ENCODE results near the gene POLR3A.

Gene POLR3A

DNA sequence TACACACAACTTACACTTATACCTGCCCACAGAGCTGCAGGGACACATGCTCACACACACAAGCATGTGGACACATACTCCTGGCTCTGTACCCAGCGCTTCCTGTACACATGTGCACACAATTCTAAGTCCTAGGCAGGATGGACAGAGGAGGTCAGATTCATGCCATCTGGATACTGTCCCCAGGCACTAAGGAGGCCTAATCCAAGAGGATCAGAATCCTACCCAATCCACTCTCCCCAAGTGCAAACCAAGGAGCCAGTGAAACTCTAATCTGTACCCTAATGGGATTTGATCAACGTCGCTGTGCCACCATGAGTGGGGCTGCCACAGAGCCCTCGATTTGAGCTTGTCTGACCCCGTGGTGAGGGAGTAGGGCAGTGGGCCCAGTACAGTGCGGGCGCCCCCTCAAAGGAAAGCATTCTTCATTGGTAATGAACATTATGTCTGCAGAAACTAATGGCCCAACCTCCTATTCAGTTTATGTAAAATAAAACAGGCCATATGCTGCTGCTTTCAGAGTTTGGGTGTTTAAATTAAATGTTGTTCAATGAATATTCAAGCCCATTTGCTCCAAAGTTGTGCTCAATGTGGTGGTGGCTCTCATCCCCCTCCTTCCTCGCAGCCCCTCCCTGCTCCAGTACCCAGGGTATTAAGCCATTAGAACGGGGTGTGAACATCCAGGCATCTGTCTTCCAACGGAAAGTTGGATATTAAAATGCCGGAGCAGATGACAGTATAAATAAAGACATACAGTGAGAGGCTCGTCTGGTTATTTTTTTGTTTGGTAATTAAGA is 30.8 kb upstream of the POLR3A start:
- FAIRE-seq = peak; percentile 93
- peak; percentile 80 for DNase-seq (ENCODE audit: insufficient read length, low spot score)
- TF ChIP-seq, protein P1, sequence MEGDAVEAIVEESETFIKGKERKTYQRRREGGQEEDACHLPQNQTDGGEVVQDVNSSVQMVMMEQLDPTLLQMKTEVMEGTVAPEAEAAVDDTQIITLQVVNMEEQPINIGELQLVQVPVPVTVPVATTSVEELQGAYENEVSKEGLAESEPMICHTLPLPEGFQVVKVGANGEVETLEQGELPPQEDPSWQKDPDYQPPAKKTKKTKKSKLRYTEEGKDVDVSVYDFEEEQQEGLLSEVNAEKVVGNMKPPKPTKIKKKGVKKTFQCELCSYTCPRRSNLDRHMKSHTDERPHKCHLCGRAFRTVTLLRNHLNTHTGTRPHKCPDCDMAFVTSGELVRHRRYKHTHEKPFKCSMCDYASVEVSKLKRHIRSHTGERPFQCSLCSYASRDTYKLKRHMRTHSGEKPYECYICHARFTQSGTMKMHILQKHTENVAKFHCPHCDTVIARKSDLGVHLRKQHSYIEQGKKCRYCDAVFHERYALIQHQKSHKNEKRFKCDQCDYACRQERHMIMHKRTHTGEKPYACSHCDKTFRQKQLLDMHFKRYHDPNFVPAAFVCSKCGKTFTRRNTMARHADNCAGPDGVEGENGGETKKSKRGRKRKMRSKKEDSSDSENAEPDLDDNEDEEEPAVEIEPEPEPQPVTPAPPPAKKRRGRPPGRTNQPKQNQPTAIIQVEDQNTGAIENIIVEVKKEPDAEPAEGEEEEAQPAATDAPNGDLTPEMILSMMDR (IDR thresholded peaks at IDR 0.05; ENCODE audit: insufficient read depth, missing control alignments) = no peak

DNA sequence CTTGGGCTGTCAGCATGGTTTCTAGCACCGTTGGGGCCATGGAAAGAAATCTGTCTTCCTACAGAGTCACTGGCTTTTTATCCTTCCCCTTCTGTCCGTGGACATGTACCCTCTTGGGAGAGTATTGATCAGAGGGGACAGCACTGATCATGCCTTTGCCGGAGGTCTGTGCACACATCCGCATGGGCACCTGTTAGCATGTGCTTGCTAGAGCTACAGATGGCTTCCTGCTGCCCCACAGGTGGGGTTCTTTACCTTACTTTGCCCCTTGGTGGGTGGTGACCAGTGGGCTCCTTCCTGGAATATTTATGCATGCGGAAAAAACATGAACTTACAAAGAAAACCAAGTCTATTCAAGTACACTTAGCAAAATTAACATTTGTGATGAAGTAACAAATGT is 29.2 kb upstream of the POLR3A start:
- no peak for DNase-seq (ENCODE audit: insufficient read length, low spot score)
- FAIRE-seq = no peak
- TF ChIP-seq, protein P1 (IDR thresholded peaks at IDR 0.05; ENCODE audit: insufficient read depth, missing control alignments) = no peak

DNA sequence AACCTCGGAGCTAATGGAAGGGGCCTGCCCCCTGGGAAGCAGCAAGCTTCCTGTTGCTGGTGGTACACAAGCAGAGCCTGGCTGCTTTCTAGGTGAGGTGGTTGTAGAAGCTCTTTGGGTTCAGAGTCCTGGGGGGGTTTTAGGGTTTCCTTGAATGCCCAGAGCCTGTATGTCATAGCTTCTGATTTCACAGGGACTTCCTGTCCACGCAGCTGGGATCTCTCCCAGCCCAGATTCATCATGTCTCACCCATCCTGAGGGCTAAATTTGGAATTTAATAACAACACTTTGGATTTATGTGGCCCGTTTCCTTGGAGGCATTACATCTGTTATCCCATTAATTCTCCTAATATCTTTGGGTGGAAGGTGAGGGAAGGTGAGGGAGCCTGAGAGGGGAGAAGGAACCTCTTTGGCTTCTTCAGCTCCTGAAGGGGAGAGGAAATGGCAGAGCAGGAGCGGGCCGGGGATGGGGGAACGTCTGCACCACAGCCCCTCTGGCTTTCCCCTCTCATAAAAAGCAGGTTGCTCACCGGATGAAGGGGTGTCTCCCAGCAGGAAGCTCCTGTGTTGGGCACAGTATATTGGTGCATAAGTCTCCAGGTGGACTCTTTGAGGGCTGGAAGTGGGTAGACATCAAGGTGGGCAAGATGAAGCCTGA is 24.0 kb upstream of the POLR3A start:
- no peak for DNase-seq (ENCODE audit: insufficient read length, low spot score)
- TF ChIP-seq, protein P1 (IDR thresholded peaks at IDR 0.05; ENCODE audit: insufficient read depth, missing control alignments) = no peak
- no peak for FAIRE-seq

DNA sequence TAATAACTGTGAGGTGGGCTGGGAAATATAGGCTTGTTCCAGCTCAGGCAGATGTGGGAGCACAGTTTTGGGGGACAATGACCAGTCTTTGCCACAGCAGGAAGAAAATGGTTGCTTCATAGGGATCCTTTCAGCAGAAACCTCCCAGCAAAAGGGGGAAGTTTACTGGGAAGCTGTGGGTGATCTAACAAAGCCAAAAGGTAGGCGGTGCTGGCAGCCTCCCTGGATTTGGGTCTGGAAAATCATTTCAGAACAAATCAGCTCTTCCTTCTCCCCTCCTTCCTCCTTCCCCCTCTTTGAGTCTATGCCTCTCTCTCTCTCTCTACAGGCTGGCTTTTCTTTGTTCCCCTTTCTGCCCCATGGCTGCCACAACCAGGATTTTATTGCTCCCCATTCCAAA is 20.5 kb upstream of the POLR3A start:
- DNase-seq (ENCODE audit: insufficient read length, low spot score) (no peak), FAIRE-seq (no peak)
- TF ChIP-seq, protein P1 (IDR thresholded peaks at IDR 0.05; ENCODE audit: insufficient read depth, missing control alignments) = no peak

DNA sequence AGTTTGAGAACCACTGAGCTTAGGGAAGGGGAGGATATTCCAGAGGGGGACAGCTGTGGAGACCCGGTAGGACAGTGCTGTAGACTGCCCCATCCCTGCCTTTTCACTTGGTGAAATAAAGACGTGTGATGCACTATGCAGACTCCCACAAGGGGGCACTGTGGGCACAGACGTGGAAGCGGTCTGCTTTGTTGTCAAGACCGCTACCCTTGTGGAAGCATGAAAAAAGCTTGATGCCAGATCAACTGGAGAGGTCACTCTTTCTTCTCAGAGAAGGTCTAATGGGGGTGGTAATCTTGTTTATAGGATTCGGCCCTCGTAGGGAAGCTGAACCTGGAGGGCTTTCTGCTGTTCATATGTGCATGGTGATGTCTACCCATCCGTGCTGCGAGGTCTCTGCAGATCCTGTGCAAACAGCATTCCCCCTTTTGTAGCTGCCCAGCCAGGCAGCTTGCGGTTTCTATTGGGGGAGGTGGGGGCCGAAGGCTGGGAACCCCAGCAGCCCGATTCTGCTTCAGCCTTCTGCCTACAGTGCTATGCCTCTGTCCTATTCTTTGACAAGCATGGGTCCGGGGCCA is 18.1 kb upstream of the POLR3A start:
- no peak for FAIRE-seq
- DNase-seq (ENCODE audit: insufficient read length, low spot score) = peak; percentile 62
- TF ChIP-seq, protein P1 (IDR thresholded peaks at IDR 0.05; ENCODE audit: insufficient read depth, missing control alignments) = peak; percentile 97

DNA sequence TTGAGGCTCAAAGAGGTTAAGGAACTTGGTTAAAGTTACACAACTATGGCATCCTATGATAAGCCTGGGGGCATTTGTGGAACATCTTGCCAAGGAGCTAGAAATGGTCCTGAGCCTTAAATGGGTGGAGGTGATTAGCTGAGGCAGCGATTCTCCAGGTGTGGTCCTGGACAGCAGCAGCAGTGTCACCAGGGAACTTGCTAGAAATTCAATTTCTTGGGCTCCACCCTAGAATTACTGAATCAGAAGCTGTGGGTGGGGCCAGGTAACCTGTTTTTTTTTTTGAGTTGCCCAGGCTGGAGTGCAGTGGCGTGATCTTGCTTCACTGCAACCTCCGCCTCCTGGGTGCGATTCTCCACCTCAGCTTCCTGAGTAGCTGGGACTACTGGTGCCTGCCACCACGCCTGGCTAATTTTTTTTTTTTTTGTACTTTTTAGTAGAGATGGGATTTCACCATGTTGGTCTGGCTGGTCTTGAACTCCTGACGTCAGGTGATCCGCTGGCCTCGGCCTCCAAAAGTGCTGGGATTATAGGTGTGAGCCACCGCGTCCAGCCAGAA is 17.5 kb upstream of the POLR3A start:
- TF ChIP-seq, protein P1 (IDR thresholded peaks at IDR 0.05; ENCODE audit: insufficient read depth, missing control alignments) = no peak
- FAIRE-seq = no peak

More for the DNA sequence above, 17.5 kb upstream of the POLR3A start:
- no peak for DNase-seq (ENCODE audit: insufficient read length, low spot score)
